CD4-positive, alpha-beta T cell treated with Interleukin-10 for 1 hour (primary cell): Measurements from ENCODE around the gene GPC3.

Experiments used
- DNase-seq: peaks from one replicate; pipeline ENCODE4 v3.0.0-alpha.2; 2020

The GPC3 gene

DNA sequence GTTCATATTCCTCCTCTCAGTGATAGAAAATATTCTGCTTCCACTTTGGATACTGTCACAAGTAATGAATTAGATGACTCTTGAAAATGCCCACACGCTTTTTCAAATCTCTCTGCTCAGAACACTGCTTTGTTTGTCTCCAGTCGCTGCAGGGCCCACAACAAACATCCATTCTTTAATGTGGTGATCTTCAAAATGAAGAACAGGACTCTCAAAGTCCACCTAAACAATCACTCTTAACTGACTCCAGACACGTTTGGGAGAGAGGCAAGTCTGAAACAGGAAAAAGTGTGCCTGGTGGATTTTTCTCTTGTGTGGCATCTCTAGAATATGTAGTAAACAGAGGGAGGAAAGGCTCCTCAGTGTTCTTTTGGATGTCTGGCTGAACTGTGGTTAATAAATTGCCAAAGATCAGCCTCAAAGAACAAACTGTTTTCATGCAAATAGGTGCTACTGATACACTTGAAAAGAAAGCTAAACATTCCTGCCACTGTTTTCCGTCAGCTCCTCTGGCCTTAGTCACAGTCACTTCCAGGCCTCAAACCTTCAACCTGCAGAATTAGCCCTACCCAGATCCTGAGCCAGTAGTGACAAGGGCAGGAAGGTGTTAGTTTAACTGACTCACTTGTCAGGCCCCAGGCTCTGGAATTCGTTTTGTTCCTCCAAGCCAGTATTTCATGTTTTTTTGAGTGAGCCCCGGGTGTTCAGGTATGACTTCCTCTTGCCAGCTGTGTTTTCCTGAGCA is 310.5 kb downstream of the GPC3 start:
- DNase-seq = no peak

DNA sequence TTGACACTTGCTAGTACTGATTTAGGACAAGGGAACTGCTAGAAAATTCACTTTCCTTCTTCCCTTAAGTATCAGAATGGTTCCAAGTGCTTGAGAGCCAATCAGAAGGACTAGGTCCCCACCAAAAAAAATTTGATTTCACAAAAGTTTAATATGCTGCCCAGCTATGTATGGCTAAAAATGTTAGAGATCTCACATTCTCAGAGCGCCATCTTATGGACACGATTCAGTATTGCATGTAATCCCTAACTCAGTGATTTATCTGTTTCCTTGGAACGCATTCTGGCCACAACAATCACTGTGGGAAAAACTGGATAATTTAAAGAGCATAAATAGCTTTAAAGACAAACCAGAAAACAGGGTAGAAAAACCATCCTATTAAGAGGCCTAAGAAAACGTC is 315.0 kb downstream of the GPC3 start:
- DNase-seq = no peak

DNA sequence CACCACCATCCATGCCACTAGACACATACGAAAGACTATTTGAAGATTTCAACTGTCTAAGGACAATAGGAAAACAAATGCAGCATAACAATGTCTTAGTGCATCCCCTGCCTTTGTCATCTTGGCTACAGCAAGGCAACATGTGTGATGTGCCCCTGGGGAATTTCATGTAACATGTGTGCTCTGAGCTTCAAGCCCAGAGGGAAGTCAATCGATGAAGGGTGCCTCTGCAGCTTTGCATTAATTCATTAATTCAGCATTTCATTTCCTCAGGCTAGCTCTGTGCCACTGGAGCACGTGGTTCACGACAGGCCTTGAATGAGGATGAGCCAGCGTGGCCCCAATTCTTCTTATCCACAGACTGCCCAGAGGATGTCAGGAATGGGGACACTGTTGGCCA is 316.2 kb downstream of the GPC3 start:
- no peak for DNase-seq

DNA sequence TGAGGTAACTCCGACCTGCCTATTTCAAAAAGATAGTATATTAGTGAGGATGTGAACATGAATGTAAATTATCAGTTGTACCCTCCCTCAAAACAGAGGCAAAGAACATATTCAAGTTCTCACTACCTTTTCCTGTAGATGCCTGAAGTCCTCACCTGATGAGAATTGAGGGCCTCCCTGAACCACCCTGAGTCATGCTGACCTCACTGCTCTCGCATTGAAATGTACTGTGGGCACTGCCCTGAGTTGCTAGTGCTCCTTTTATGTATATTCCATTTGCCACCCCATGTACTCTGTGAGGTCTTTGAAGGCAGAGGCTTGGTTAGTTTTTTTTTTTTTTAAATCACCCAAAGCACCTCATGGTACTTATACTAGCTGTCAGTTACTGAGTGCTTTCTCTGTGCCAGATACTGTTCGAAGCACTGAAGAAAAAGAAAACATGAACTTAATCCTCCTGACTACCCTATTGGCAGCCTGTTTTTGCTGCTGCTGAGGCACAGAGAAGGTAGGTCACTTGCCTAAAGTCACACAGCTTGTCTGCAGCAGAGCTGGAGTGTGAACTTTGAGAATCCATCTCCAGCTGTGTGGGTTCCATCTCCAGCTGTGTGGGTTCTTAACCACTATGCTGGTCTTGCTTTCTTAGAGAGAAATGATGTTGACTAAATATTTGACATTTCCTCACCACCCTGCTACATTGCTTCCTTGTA is 317.0 kb downstream of the GPC3 start:
- DNase-seq = no peak

DNA sequence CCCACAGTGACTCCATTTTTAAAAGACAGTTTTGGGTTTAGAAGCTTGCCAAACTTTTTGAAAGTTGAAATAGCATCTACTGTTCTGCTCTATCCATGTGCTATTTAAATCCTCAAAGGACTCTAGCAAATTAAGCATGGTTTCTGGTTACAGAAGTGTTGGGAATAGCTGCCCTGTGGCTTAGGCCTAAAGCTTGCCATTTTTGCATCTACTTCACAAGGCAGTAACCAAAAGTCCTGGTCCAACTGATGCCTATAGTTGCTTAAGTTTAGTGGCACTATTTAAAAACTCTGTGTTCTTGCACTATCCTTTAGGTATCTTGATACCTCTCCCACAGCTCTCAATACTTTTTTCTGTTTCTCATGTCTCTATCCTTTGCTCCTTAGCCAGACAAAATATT is 319.1 kb downstream of the GPC3 start:
- no peak for DNase-seq

DNA sequence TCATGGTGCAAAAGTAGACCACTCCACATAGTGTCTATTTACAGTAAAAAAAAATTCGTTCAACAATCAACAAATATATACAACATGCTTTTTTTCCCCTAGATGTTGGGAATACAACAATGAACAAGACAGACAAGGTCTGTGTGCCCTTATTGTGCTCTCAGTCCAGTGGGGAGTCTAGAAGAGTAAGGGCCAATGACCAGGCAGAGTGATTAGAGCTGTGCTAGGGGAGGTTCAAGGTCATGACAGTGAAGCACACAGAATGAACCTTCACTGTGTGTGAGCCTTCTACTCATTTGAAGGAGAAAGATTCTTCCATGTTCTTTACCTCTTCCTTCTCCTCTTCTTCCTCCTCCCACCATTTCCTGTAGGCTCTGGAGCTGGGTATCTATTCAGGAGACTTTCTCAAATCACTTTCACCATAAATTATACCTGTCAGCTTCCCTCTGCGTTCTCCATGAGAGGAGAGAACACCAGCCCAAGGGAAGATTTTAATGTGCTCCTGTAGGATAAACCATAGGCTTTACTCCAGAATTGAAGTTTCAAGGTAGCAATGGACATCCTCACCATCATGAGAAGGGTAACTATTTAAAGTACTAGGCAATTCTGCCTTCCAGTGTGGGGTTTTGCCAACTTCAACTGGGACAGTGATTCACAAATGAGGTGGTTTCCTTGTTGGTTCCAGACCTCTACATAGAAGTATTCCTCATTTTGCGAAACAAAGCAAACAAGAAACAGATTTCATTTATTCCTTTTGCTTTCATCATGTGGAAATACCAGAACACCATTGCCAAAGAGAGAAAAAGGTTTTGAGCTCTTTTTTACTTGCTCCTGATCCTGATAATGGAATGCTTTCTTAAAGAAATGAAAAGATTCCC is 323.2 kb downstream of the GPC3 start:
- DNase-seq = no peak

DNA sequence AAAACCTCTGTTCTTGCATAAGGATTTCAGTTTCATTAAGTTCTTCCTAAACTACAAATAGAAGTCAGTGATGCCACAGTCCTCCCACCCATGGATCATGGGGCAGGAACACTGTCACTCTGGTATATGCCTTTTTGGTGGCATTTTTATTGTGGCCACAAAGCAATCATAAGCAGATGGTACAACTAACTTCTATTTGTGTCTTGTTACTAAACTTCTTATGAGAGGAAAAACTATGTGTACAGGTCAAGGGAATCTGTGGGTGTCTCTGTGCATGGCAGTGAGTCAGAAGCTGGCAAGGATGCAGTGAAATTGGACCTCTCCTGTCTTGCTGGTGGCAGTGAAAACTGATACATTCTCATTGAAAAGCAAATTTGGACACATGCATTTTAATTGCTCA is 325.1 kb downstream of the GPC3 start:
- no peak for DNase-seq

DNA sequence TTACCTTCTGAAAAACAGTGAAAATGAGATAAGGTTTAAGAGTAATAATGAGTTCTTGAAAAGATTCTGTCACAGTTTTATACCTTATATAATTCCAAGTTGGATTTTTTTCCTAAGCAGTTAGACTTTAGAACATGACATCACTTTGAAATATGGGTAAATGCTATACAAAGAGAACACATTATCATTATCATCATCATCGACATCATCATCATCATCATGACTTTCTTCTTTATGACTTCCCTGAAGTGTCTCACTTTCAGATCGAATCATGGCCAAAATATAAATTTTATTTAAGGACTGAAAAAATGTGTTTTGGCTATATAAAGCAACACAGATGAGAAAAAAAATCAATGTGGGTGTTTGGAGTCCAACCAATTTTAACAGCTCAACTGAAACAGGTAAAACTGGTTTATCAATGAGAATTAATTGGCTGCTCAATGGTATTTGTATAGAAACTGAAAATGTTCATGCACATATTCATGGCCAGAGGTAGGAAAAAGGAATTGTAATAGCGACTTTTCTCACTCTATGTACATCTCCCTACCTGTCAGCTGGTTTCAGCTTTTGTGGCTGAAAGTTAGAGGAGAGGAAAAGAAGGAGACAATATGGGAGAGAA is 327.0 kb downstream of the GPC3 start:
- DNase-seq = no peak

DNA sequence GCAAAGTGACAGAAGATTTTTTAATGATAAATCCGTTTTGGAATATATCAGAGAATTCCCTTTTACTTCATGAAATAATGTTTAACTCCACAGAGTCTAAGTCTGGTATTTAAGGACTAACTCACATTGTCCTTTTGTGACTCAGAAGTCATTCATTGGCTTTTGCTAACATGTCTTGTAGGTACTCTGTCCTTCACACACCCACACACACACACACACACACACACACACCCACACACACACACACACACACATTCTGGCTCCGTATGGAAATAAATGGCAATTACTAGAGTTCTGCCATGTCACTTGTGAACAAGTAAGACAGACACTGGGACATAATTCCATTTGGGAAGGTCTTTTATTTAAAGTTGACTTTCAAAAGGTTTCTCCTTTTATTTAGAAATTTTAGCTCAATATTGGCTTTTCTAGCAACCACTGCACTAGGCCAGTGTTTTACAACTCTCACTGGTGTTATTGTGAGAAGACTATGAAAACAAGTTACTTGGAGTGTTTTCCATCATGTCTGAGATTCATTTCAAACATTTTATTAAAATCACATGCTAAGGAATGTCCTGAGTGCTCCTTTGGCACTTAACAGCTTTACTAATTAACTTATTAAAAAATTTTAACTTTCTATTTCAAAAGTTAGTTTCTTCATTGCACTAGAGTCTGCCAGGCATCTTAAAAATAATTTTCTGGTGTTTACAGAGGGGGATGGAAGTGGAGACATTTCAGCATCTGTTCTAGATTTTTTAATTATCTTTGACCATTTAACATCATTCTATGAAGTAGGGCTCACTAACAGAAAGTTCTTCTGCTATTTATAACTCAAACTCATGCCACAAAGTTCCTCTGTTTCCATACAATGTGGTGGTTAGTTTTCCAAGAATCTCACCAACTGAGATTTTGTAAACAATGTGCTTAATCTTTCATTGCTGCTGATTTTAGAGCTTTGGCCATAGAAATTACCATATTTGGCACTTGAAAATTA is 329.8 kb downstream of the GPC3 start:
- no peak for DNase-seq

DNA sequence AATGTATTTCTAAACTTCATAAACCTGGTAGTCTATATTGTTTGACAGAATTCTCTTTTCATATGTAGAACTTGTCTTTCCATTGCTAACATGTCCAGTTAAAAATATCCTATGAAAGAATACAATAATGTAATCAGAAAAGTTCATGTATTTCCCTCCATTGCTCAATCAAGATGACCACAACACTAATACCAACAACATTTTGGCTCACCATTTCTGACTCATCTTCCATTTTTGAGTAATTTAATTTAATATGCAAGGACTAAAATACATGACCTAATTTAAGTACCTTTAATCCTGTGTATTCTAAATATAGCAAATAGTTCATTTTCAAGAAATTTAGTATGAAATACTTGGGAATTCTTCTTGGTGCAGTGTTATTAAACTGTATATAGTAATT is 330.6 kb downstream of the GPC3 start:
- no peak for DNase-seq

DNA sequence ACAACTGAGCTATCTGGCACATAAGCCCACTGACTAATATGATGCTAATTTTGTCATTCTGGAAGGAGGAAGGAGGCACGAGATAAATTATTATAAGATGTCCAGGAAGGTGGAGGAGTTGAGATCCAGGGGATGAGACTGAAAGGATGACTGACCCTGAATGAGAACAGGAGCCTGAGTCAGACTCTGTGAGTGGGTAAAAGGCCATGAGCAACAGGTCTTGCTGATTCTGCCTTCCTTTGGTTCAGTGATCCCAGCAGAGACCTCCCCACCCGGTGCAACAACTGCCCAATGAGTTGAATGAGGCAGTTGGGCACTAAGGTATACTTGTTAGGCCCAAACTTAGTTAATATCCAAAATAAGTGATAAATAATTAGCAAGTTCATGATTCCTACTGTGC is 332.0 kb downstream of the GPC3 start:
- no peak for DNase-seq

DNA sequence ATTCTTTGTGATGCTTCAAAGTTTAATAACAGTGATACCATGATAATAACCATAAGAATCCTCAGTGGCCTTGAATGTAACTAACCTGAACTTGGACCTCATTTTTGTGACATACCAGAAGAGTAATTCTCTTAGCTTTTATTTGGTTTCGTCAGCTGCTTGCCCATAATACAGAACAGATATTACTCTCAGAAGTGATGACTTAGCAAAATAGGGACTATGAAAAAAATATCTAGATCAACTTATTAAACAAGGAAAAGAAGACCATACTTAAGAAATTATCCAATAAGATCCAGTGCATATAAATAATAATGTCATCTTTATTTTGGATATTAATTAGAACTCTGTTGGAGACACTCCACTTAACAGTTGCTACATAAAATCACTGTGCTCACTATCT is 333.2 kb downstream of the GPC3 start:
- no peak for DNase-seq

DNA sequence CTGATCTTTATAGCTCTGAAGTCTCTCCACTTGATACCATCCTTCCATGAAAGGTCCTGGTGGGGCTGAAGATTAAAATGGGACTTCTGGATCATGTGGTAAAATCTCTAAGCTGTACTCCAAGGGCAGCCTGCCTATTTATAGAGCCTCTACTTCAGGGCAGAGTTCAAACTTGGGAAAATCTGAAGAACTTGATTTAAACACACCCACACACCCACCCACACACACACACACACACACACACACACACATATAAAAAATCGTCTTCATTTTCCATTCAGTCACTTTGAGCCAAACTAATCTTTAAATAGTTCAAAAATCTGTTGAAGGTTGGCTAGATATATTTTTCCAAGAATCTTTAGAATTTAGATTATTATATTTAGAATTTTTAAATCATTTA is 335.2 kb downstream of the GPC3 start:
- no peak for DNase-seq

DNA sequence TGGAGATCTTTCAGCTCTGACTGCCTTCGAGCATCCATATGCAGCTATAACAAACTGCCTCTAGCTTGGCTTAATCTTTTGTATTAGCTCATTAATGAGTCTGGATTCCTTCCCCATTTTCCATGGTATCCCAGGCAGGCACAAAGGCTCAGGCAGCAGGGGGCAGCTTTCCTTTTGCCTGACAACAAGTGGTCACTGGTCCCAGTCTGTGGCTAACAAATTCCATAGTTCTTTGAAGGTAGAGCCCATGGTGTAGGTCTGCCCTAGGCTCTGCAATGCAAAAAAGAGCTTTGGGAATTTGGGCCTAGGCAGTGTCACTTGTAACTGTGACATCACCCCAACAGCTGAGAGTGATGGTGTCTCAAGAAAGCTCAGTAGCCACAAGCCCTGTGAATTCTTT is 335.7 kb downstream of the GPC3 start:
- DNase-seq = no peak

DNA sequence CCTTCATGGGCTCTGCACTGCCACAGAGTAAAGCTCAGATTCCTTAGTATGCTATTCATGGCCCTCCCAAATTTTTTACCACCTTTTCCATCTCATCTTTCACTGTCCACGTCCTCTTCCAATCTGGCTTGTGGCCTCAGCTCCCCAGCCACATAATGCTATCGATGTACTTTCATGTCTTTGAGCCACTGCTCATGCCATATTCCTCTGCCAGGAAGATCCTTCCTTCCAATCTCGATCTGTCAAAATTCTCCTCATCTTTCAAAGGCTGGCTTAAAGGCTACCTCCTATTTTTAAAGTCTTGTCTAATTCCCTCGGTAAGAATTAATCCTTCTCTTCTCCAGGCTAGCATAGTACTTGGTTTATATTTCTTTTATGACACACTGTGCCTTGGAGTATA is 336.8 kb downstream of the GPC3 start:
- DNase-seq = no peak

DNA sequence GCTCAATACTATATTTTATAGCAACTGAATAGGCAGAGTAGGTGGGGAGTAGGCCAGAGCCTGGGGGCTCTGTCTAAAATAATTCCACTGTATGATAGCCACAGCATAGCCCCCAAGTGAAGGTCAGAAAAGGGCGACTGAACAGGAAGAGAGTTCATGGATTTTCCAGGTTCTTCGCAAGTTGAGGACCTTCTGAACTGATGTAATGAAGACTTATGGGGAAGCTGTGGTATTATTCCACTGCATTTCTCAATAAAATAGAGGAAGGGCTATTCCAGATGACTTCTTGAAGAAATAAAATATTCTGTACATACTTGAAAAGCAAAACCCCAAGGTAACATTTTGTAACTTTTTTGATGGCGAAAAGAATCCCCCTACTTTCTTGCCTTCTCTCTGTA is 338.7 kb downstream of the GPC3 start:
- DNase-seq = no peak

DNA sequence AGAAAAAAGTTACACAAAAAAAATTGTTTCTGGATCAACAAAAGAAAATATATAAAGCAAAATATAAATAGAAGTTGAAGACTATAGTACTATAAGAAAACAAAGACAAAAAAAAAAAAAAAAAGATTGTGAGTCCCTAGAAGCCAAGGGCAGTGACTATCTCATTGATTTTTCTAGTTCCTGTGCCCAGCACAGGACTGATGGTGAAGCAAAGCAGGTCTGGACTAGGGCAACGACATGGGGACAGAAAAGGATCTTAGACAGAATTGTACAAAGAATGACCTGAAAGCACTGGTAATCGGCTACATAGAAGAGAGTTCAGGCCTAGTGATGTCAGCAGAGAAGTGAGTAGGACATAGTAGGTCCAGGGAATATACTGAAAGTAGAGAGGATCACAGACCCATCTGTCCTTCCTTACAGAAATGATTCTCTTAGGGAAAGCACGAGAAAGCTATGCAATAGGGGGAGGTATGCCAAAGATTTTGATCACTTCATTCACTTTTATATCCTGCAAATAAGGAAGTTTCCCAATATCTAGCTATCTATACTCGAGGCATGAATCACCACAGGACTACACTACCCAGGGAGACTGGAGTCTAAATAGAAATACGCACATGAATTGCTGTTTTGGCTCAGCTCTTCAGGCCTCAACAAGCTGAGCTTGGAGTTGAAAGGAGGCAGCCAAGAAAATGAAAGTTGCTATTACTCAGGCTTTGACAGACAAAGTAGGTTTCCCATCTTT is 339.2 kb downstream of the GPC3 start:
- DNase-seq = no peak

DNA sequence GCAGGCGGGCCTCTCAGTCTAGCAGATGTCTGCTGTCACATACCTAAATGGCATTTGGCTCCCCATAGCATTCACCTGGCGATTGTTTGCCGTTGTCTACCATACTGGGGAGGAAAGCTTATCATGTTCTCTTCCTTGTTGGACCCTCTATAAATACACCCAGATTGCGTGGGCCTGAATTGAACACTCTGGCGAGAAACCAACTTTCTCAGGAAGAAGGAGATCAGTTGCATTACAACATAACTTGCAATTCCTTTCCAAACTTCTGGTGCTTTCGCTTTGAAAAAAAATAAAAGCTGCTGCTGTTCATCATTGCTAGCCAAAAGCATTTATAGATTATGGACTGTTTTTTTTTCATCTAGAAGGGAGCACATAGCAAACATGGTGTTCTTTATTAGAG is 340.1 kb downstream of the GPC3 start:
- no peak for DNase-seq

DNA sequence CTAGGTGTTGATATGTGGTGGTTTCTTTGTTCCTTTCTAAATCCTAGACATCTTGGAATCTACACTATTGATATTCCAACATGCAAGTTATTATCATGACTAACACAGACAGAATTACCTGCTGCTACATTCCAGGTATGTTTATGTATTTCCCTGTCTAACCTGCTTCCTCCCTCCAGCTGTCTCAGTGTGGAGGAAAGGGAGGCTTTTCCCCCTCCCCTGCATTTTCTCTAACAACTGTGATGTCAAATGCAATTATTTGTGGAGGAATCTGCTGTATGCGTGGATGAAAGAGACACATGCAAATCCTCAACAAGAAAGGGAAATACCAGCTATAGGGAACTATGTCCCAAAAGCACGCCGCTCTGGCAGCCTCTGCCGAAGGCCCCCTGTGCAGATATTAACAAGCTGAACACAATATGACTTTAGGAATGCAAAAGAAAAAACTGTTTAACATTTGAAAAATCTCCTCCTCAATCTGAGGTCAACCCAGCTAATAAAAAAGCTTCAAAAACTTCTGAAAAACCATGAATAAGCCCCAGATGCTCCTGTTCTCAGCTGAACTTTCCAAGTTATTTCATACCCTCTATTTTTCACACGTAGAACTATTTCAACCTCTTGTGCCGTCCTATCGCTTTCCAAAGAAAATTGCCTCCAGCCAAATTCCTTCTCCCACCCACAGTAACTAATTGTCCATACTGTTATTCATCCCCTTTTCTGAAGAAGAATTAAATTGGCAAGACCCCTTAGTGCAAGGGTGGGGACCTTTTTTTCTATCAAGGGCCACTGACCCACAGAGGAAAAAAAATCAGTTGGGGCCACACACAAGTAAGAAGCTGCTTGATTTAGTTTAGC is 345.0 kb downstream of the GPC3 start:
- DNase-seq = no peak

DNA sequence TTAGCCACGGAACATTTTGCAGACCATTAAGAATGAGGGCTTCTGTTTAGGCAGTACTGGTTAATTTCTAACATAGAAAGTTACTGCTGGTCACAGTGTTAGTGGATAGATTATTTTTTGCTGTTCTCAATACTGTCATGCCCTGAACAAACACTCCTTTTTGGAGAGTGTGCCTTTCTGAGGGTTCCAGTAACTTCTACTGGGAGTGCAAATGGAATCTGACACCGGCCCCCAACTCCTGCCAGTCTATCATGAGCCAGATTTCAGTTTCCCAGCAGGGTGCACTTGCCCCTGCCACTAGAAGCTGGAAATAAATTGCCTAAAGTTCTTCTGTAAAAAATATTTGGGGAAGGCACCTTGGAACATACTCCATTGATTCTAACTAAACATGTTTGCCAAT is 345.7 kb downstream of the GPC3 start:
- DNase-seq = no peak
